ENCODE measurements around the gene RBM24.
"Not testable (repeated sequence)": the region's sequence is repeated elsewhere in the genome, so short reads cannot be mapped to it uniquely, and the experiment has no call there.

Gene RBM24

GRCh38 chr6:17292600-17293133, 11.5 kb downstream of the RBM24 start:
- no peak for DNase-seq

- DNase-seq, result no peak
These were observed 12.2 kb downstream of the RBM24 start for GRCh38 chr6:17293395-17293794.

- no peak for DNase-seq
These were observed 16.3 kb downstream of the RBM24 start for GRCh38 chr6:17297271-17298080.

GRCh38 chr6:17298257-17298656, 17.1 kb downstream of the RBM24 start:
- DNase-seq, result no peak

GRCh38 chr6:17299222-17299621, 18.1 kb downstream of the RBM24 start:
- DNase-seq, result no peak

- DNase-seq, result no peak
These were observed 18.6 kb downstream of the RBM24 start for GRCh38 chr6:17299750-17300149.

- no peak for DNase-seq
These were observed 19.5 kb downstream of the RBM24 start for GRCh38 chr6:17300637-17301036.

- no peak for DNase-seq
These were observed 22.3 kb downstream of the RBM24 start for GRCh38 chr6:17303444-17303843.

- DNase-seq, result no peak
These were observed 24.2 kb downstream of the RBM24 start for GRCh38 chr6:17305219-17306001.

- no peak for DNase-seq
These were observed 30.6 kb downstream of the RBM24 start for GRCh38 chr6:17311595-17312311.

GRCh38 chr6:17313238-17313637, 32.1 kb downstream of the RBM24 start:
- not testable (repeated sequence) for DNase-seq

- DNase-seq, result no peak
These were observed 32.8 kb downstream of the RBM24 start for GRCh38 chr6:17313971-17314370.

GRCh38 chr6:17315262-17315661, 34.1 kb downstream of the RBM24 start:
- DNase-seq, result no peak

GRCh38 chr6:17318435-17319165, 37.4 kb downstream of the RBM24 start:
- DNase-seq, result no peak

GRCh38 chr6:17320266-17320665, 39.1 kb downstream of the RBM24 start:
- DNase-seq, result not testable (repeated sequence)

- DNase-seq, result no peak
These were observed 50.1 kb downstream of the RBM24 start for GRCh38 chr6:17331238-17331637.

- no peak for DNase-seq
These were observed 53.1 kb downstream of the RBM24 start for GRCh38 chr6:17334265-17334664.

- DNase-seq, result no peak
These were observed 55.3 kb downstream of the RBM24 start for GRCh38 chr6:17336425-17336824.

GRCh38 chr6:17339308-17339670, 58.1 kb downstream of the RBM24 start:
- no peak for DNase-seq

GRCh38 chr6:17341117-17341805, 60.1 kb downstream of the RBM24 start:
- no peak for DNase-seq

GRCh38 chr6:17341891-17342290, 60.7 kb downstream of the RBM24 start:
- no peak for DNase-seq

GRCh38 chr6:17343215-17343614, 62.1 kb downstream of the RBM24 start:
- DNase-seq, result no peak
